HUES48 (cell line): Measurements from ENCODE around the gene BTBD10.
A peak's percentile ranks its signal among the peaks of the same experiment; 100 is the strongest.
"Not testable (repeated sequence)": the region's sequence is repeated elsewhere in the genome, so short reads cannot be mapped to it uniquely, and the experiment has no call there.

Experiments
- H3K27ac ChIP-seq: one replicate; pipeline ENCODE4 v1.7.0; 2013; ENCODE audit warnings: low read depth, low read length, inconsistent platforms
- H3K27me3 ChIP-seq: 2 replicates; pipeline ENCODE4 v1.6.1; 2013; ENCODE audit warnings: mild to moderate bottlenecking, low read length; ENCODE audit not compliant: control insufficient read depth, insufficient read depth
- H3K36me3 ChIP-seq: 2 replicates; pipeline ENCODE4 v1.6.1; 2013; ENCODE audit warnings: low read length; ENCODE audit not compliant: control insufficient read depth, insufficient read depth
- H3K4me1 ChIP-seq: 2 replicates; pipeline ENCODE4 v1.6.1; 2013; ENCODE audit warnings: mild to moderate bottlenecking, low read length; ENCODE audit not compliant: control insufficient read depth, insufficient read depth
- H3K4me3 ChIP-seq: 2 replicates; pipeline ENCODE4 v1.5.1; 2013; ENCODE audit warnings: mild to moderate bottlenecking, low read depth, low read length
- H3K9ac ChIP-seq: 2 replicates; pipeline ENCODE4 v1.6.1; 2013; ENCODE audit warnings: mild to moderate bottlenecking, low read depth, low read length, moderate library complexity
- H3K9me3 ChIP-seq: 2 replicates; pipeline ENCODE4 v1.6.1; 2013; ENCODE audit warnings: low read length; ENCODE audit not compliant: control insufficient read depth, insufficient read depth

The BTBD10 gene

DNA sequence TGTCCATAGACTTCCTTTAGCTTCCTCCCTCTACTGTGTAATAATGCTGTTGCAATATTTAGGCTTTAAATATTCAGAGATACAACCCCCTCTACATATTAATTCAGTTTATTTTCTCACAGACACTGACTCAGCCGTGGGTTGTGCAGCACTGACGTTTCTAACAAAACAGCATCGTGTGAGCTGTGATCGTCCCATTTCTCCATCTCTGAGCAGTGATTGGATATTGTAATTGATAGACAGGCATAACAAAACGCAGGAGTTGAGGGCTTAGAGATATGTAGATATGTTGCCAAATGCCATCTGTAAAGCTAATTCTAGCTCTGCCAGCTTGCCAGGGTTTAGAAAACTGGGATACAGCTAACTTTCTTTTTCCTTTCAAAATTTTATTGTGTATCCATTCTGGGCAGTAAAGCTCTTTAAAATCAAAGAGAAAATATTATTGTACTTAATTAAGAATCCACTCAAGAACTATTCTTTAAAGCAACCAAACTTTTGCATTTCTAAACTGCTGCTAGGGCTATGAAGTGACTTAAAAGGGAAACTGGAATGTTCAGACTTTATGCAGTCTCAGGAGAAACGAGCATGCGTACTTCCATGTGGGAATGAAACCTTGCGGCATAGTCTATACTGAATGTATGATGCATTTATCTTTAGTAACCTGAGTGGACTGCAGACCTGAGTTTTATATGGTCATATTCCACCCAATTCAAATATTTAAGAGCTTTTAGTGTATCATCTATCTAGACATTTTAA lies 22.7 kb downstream of the BTBD10 start:
- no peak overlapping the region for H3K9ac ChIP-seq
- H3K27me3 ChIP-seq = no peaks in the 10 kb centered on the region
- peaks cover 38% of the 10 kb centered on the region for H3K4me1 ChIP-seq
- H3K9me3 ChIP-seq = no peaks in the 10 kb centered on the region
- H3K4me3 ChIP-seq = peak overlapping the region; percentile 41; the same call in 1 of the 2 replicates
- peak overlapping the region; percentile 33 for H3K27ac ChIP-seq
- H3K36me3 ChIP-seq = no peaks in the 10 kb centered on the region

DNA sequence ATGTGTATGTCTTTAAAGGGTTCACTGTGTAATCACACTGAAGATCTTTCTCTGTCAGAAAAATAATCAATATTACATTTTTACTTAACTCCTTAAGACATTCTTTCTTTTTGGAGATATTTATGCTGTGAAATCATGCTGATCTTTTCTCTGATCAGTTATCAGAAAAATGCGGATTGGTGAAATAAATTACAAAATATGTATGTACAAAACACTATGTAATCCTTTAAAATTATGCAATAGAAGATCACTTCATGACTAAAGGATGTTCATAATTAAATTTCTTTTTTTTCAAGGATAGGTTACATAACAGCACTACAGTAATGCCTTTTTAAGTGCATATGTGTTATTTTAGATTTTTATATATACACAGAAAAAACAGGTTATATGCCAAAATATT lies 24.7 kb downstream of the BTBD10 start:
- no peak overlapping the region for H3K27ac ChIP-seq
- H3K9ac ChIP-seq = no peak overlapping the region
- H3K27me3 ChIP-seq = no peaks in the 10 kb centered on the region
- H3K4me1 ChIP-seq = peaks cover 56% of the 10 kb centered on the region
- no peak overlapping the region for H3K4me3 ChIP-seq
- no peaks in the 10 kb centered on the region for H3K9me3 ChIP-seq
- no peaks in the 10 kb centered on the region for H3K36me3 ChIP-seq

DNA sequence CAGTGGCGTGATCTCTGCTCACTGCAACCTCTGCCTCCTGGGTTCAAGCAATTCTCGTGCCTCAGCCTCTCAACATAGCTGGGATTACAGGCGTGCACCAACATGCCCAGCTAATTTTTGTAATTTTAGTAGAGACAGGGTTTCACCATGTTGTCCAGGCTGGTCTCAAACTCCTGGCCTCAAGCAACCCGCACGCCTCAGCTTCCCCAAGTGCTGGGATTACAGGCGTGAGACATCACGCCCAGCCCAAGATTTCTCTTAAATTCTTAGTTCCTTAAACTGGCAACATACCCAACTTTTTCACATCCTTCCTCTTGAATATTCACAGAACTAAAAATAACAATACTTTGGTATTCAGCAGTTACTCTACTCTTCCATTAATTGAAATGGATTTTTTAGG lies 26.2 kb downstream of the BTBD10 start:
- not testable (repeated sequence) for H3K4me3 ChIP-seq, H3K9ac ChIP-seq
- peaks cover 63% of the 10 kb centered on the region for H3K4me1 ChIP-seq

DNA sequence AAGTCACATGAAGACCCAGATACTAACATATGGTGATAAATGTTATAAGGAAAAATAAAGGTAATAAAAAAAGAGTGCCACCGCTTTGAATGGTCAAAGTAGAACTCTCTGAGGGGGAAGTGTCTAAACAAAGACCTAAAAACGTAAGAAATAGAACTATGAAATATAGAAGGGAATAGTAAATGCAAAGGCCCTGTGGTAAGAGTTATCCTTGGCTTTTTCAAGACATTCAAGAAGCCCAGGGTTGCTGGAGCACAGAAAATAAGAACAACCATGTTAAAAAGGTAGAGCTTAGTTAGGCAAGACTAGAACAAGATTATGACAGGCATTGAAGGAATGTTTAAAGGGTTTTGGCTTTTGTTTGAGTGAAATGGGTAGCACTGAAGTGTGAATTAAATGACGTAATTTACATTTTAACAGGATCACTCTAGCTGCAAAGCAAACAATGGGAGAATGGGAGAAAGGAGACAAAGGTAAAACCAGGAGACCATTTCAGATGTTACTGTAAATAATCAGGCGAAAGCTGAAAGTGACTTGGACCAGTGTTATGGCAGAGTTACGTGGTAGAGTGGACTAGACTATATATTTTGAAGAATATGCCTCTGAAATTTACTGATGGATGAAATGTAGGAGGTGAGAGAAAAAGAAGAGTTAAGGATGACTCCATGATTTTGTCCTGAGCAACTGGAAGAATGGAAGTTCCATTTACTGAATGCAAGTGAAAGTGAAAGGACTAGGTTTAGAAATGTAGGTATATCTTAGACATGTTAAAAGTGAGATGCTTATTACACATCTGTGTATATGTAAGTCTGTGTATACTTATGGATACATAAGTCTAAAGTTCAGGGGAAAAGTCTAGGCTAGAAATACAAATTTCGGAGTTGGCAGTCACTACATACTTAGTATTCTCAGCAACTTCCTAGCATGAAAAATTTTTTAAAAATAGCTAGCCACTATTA lies 28.5 kb downstream of the BTBD10 start:
- 0 out of 2 replicates have a peak, but pooled peaks cover 3% of the 10 kb centered on the region for H3K9me3 ChIP-seq
- peak overlapping the region; percentile 92 for H3K27ac ChIP-seq
- peaks cover 55% of the 10 kb centered on the region for H3K4me1 ChIP-seq
- H3K36me3 ChIP-seq = no peaks in the 10 kb centered on the region
- peak overlapping the region; percentile 41; the same call in 1 of the 2 replicates for H3K4me3 ChIP-seq
- H3K9ac ChIP-seq = peak overlapping the region; percentile 71
- H3K27me3 ChIP-seq = no peaks in the 10 kb centered on the region

More for the DNA sequence above, 26.2 kb downstream of the BTBD10 start:
- not testable (repeated sequence) for H3K9me3 ChIP-seq, H3K36me3 ChIP-seq, H3K27ac ChIP-seq, H3K27me3 ChIP-seq

DNA sequence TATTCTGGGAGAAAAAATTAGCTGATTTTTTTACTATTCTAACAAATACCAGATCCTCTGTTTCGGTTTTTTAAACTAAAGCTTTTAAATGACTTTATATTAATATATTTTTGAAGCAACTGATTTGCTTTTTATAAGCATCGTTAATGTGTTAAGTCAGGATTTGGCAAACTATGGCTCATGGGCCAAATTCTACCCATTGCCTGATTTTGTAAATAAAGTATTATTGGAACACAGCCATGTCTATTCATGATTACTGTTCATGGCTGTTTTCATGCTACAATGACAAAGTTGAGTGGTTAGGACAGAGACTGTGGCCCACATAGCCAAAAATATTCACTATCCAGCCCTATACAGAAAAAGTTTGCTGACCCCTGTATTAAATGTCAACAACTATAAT lies 29.6 kb downstream of the BTBD10 start:
- Histone ChIP-seq H3K4me3 (no peak overlapping the region), H3K4me1 (peaks cover 47% of the 10 kb centered on the region), H3K9me3 (peaks cover 9% of the 10 kb centered on the region; the same call in 1 of the 2 replicates), H3K36me3 (no peaks in the 10 kb centered on the region), H3K9ac (no peak overlapping the region), H3K27ac (peak overlapping the region; percentile 34), H3K27me3 (no peaks in the 10 kb centered on the region)

DNA sequence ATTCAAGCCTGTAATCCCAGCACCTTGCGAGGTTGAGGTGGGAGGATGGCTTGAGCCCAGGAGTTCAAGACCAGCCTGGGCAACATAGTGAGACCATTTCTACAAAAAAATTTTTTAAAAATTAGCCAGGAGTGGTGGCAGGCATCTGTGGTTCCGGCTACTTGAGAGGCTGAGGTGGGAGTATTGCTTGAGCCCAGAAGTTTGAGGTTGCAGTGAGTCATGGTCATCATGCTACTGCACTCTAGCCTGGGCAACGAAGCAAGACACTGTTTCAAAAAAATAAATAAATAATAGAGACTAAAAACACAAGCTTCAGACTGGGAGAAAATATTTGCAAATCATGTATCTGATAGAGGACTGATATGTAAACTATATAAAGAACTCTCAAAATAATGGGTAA lies 33.2 kb downstream of the BTBD10 start:
- H3K9me3 ChIP-seq = peaks cover 17% of the 10 kb centered on the region
- no peak overlapping the region for H3K9ac ChIP-seq
- no peaks in the 10 kb centered on the region for H3K27me3 ChIP-seq
- H3K4me1 ChIP-seq = peaks cover 22% of the 10 kb centered on the region
- H3K36me3 ChIP-seq = no peaks in the 10 kb centered on the region
- no peak overlapping the region for H3K4me3 ChIP-seq
- H3K27ac ChIP-seq = no peak overlapping the region

DNA sequence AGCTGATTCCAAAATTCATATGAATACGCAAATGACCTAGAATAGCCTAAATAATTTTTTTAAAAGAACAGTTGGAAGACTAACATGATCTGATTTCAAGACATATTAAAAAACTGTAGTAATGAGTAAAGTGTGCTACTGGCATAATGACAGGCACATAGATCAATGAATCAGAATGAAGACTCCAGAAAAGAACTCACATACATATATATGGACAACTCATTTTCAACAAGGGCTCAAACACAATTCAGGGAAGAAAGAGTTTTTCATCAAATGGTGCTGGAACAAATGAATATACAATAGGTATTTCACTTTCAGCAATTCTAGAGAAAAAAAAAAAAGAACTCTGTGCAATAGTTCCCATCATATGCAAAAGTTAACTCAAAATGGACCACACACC lies 33.7 kb downstream of the BTBD10 start:
- H3K27ac ChIP-seq = no peak overlapping the region
- peaks cover 17% of the 10 kb centered on the region for H3K9me3 ChIP-seq
- H3K4me1 ChIP-seq = peaks cover 18% of the 10 kb centered on the region
- H3K9ac ChIP-seq = no peak overlapping the region
- H3K4me3 ChIP-seq = no peak overlapping the region
- no peaks in the 10 kb centered on the region for H3K27me3 ChIP-seq
- no peaks in the 10 kb centered on the region for H3K36me3 ChIP-seq

DNA sequence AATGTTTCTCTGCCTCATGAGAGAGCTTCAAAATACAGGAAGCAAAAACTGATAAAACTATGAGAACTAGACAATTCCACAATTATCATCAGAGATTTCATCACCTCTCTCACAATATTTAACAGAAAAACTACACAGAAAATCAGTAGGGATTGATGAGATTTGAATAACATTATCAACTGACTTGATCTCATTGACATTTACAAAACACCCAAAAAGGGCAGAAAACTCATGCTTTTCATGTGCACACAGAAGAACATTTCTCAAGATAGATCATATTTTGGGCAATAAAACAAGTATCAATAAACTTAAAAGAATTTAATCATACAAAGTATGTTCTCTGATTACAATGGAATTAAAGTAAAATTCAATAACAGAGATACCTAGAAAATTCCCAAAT lies 35.6 kb downstream of the BTBD10 start:
- Histone ChIP-seq H3K36me3 (no peaks in the 10 kb centered on the region), H3K27me3 (no peaks in the 10 kb centered on the region), H3K4me3 (no peak overlapping the region)

DNA sequence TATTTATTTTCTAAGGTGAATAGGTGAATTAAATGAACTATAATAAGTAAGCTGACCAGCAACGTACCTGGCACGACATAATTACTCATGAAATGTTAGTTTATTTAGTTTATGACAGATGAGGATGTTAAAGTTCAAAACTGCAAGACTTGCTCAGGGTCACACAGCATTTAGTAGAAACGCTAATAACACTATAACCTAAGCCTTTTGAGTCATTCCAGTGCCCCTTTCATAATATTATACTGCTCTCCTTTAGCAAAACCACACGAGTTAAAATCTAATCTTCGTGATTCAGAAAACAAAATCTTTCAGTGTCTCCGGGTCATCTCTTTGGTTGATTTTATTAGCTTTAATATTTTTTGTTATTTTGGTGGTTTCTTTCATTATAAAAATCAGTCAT lies 39.6 kb downstream of the BTBD10 start:
- no peak overlapping the region for H3K4me3 ChIP-seq
- H3K4me1 ChIP-seq = no peaks in the 10 kb centered on the region
- no peak overlapping the region for H3K27ac ChIP-seq
- H3K9ac ChIP-seq = no peak overlapping the region
- peaks cover 6% of the 10 kb centered on the region; the same call in 1 of the 2 replicates for H3K36me3 ChIP-seq
- no peaks in the 10 kb centered on the region for H3K27me3 ChIP-seq
- H3K9me3 ChIP-seq = peaks cover 8% of the 10 kb centered on the region; the same call in 1 of the 2 replicates

More for the DNA sequence above, 35.6 kb downstream of the BTBD10 start:
- Histone ChIP-seq H3K27ac (no peak overlapping the region), H3K4me1 (no peaks in the 10 kb centered on the region), H3K9me3 (peaks cover 17% of the 10 kb centered on the region), H3K9ac (no peak overlapping the region)

DNA sequence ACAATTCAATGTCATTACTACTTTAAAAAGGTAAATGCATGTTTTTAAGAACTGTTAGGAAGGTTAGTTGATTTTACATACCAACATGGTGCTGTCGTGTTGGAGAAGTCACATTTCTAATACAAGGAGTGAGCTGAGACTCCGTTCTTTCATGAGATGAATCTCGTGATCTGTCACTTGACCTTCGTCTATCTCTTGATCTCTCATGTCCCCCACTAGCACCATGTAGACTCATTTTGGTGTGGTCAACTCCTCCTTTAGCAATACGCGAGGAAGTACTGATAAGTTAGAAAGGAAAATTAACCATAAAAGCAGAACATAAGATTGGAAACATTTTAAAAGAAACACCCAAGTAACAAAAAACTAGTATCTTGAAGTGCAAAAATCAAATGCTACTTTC lies 41.5 kb downstream of the BTBD10 start:
- peaks cover 8% of the 10 kb centered on the region; the same call in 1 of the 2 replicates for H3K36me3 ChIP-seq
- H3K9me3 ChIP-seq = no peaks in the 10 kb centered on the region
- H3K27me3 ChIP-seq = no peaks in the 10 kb centered on the region
- H3K27ac ChIP-seq = no peak overlapping the region
- no peaks in the 10 kb centered on the region for H3K4me1 ChIP-seq
- H3K4me3 ChIP-seq = no peak overlapping the region
- no peak overlapping the region for H3K9ac ChIP-seq

DNA sequence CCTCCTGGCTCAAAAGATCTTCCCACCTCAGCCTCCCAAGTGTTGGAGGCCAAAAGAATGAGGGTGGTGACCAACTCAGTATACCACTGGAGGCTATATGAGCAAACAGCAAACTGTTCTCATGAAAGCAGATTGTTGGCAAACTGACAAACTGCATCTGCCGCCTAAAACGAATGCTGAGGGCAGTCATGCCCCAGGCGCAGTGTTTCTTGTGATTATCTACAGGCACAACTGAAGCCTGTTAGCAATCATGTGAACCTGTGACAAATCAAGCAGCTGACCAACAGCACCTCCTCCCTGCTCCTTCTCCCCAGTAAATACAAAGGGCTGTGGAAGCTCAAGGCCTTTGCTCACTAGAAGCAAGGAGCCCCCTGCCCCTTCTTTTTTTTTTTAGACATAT lies 47.8 kb downstream of the BTBD10 start:
- H3K9me3 ChIP-seq = no peaks in the 10 kb centered on the region
- no peaks in the 10 kb centered on the region for H3K27me3 ChIP-seq
- H3K4me3 ChIP-seq = no peak overlapping the region
- H3K36me3 ChIP-seq = peaks cover 29% of the 10 kb centered on the region
- no peak overlapping the region for H3K27ac ChIP-seq
- no peaks in the 10 kb centered on the region for H3K4me1 ChIP-seq
- no peak overlapping the region for H3K9ac ChIP-seq
